Activated CD4-positive, alpha-beta T cell treated with anti-CD3 and anti-CD28 coated beads for 36 hours (primary cell): ENCODE results near the gene DSN1. TPM values are rescaled to one million over a fixed set of nuclear protein-coding genes. Genes with fewer than 3 reads are reported as not detected.
A peak's percentile ranks its signal among the peaks of the same experiment; 100 is the strongest.

ENCODE experiments used
- ATAC-seq: fragments of 200-7000 bp; cut with Tn5 transposase; one replicate; pipeline ENCODE4 v1.10.0; 2021; ENCODE audit warnings: mild to moderate bottlenecking, moderate library complexity
- CTCF ChIA-PET: fragments of 350-600 bp; sonication (Branson Sonifier 250); formaldehyde crosslinking; loops from one replicate; lab custom pipeline; 2021; ENCODE audit warnings: antibody characterized with exemption; lab: Charles Lee
- POLR2A ChIA-PET: fragments of 350-600 bp; sonication (Branson Sonifier 250); formaldehyde crosslinking; loops from one replicate; lab custom pipeline; 2021; ENCODE audit warnings: antibody characterized with exemption, inconsistent platforms; lab: Charles Lee
- DNase-seq: peaks from one replicate; pipeline ENCODE4 v3.0.0-alpha.2; 2020
- H3K27ac Mint-ChIP-seq: one replicate; pipeline ENCODE4 v1.8.0; 2021; ENCODE audit warnings: mixed read lengths
- H3K27me3 Mint-ChIP-seq: one replicate; pipeline ENCODE4 v1.8.0; 2021; ENCODE audit warnings: mixed read lengths
- H3K36me3 Mint-ChIP-seq: one replicate; pipeline ENCODE4 v1.8.0; 2021; ENCODE audit warnings: low read depth, mixed read lengths
- H3K4me1 Mint-ChIP-seq: one replicate; pipeline ENCODE4 v1.8.0; 2021; ENCODE audit warnings: mixed read lengths
- H3K4me3 Mint-ChIP-seq: one replicate; pipeline ENCODE4 v1.8.0; 2021; ENCODE audit warnings: mild to moderate bottlenecking, moderate library complexity, mixed read lengths
- H3K9me3 Mint-ChIP-seq: one replicate; pipeline ENCODE4 v1.8.0; 2021; ENCODE audit warnings: low read depth, mixed read lengths
- intact Hi-C, 2 experiments: fragments of 100-400 bp; cut with DNase I in 1 of 2; cut with micrococcal nuclease in 1 of 2; formaldehyde crosslinking; loops; one replicate each; pipeline versions ENCODE4 v1.14.2 to v1.15.1; 2022 to 2024; cut with DNase I, micrococcal nuclease
- total RNA-seq, 2 experiments: library from RNA; stranded (reverse); gene quantifications; one replicate each; pipeline ENCODE4 v1.2.3, GENCODE V29; 2021

DSN1 gene
- total RNA-seq, 2 experiments from 2014 or later = 20.4 to 20.7 TPM

DNA sequence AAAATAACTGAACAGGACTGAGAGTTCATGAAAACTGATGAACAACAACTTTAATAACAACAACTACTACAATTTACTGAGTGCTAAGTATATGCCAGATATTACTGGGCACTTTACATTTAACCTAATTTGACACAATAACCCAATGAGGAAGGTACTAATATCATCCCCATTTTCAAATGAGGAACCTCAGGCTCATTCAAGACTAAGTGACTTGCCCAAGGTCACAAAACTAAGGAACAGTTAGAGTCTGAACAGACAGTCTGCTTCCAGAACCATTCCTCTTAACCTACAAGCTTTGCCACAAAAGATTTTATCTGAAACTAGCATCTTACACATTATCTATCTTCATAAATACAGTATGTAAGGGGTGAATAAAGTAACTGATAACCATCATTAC is 17.1 kb downstream of the DSN1 start:
- DNase-seq (no peak), ATAC-seq (no peak)
- Mint-ChIP-seq H3K4me3 (no peak overlapping the region), H3K27me3 (no peaks in the 10 kb centered on the region), H3K36me3 (peaks cover 45% of the 10 kb centered on the region), H3K27ac (no peak overlapping the region), H3K4me1 (no peaks in the 10 kb centered on the region), H3K9me3 (no peaks in the 10 kb centered on the region)
- CTCF ChIA-PET = interaction anchor here (0.7 to 2.9 kb wide), 8 partner anchors 8 to 169 kb away, joined by 3 to 14 read pairs (median 4); partner anchors contain the start of gene NDRG3
- intact Hi-C loops = no loop called here
- POLR2A ChIA-PET = no interaction called here

DNA sequence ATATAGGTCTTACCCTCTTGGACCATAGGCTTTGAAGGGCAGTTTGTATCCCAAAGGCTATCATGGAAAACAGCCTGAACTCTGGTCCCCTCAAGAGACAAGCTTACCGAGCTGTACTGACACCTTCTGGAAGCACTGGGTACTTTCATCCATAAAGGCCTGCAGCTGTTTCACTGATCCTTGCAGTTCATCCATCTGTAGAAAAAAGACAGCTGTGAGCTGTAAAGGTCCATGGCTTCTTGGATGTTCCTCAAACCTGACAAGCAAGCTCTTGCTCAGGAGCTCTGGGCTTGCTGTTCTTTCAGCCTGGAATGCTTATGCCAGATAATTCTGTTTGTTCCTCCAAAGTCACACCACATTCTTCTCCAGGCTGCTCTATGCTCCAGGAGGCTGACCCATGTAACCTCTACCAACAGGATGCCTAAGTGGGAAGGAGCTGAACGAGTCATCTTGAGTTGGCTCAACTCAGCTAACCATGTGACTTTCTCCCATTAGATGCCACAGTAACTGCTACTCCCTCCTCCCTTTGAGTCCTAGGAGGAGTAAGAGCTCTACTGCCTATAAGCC is 18.8 kb downstream of the DSN1 start:
- Mint-ChIP-seq H3K4me1 (no peaks in the 10 kb centered on the region), H3K36me3 (peaks cover 49% of the 10 kb centered on the region), H3K4me3 (no peak overlapping the region), H3K27ac (no peak overlapping the region), H3K27me3 (no peaks in the 10 kb centered on the region), H3K9me3 (no peaks in the 10 kb centered on the region)
- intact Hi-C loops = loop anchor here in 1 of 2 experiments (1.0 to 2.0 kb wide), 2 partner anchors 38 to 142 kb away; no protein-coding TSS in a partner anchor
- POLR2A ChIA-PET = interaction anchor here (1.0 kb wide), 1 partner anchor 143 kb away, joined by 5 read pairs; no protein-coding TSS in a partner anchor
- CTCF ChIA-PET = interaction anchor here (0.6 to 2.9 kb wide), 24 partner anchors 9 to 472 kb away, joined by 3 to 20 read pairs (median 4); partner anchors contain the start of genes DSN1, NDRG3 and RAB5IF
- DNase-seq = peak; percentile 47
- ATAC-seq = peak; percentile 86

DNA sequence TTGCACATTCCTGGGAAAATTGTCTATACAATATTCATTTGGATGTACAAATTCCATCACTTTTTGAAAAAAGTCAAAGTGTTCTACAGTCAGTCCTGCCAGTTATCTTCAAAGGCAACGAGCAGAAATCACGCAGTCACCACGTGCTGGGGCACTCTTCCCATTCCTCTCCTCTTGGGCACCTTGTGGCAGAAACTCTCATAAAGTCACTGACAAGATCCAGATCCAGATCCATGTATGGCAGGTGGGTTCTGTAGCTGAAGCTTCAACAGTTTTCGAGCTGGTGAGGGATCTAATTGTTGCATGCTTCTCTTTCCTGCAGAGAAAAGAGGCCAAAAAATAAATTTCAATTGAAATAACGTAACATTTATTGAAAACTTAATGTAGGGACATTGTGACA is 21.0 kb downstream of the DSN1 start:
- H3K4me1 Mint-ChIP-seq = no peaks in the 10 kb centered on the region
- no peaks in the 10 kb centered on the region for H3K9me3 Mint-ChIP-seq
- no peaks in the 10 kb centered on the region for H3K27me3 Mint-ChIP-seq
- H3K27ac Mint-ChIP-seq = no peak overlapping the region
- intact Hi-C loops = no loop called here
- peaks cover 44% of the 10 kb centered on the region for H3K36me3 Mint-ChIP-seq
- ChIA-PET CTCF (no interaction called here), POLR2A (no interaction called here)
- no peak overlapping the region for H3K4me3 Mint-ChIP-seq
- no peak for ATAC-seq
- DNase-seq = no peak

DNA sequence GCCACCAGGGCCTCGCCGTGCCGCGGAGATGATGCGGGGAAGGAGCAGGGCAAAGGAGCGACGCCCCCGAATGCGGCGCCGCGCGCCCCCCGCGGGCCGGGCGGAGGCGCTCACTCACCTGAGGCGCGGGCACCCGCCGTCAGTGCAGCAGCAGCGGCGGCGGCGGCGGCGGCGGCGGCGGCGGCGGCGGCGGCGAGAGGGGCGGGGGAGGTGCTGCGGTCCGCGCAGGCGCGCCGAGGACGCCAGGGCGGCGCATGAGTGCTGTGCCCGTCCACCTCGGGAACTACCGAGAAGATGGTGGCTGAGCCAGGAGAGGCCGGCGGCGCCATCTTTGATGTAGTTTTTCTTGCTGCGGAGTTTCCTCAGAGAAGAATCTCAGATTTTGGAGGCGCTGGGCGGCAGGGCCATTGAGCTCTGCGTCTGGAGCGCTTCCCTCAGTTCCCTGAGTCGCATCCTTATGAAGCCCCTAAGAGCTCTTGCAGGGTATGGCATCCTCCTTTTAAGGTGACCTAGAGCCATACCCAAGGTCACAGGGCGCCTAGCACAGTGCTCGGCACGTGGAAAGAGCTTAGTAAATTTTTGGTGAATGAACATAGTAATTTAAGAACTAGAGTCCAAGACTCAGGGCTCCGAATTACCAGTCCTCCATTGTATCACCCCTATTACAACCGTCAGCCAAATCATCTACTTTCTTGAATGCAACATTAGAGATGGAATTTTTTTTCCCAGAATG is 27.5 kb downstream of the DSN1 start, which contains the start of gene NDRG3:
Gene NDRG3, minus strand, starts transcription at position 164 of the 733 bp plus-strand sequence. CDS start 24,355 bp downstream, outside the sequence.
- peak; percentile 96 for DNase-seq
- peak within 1 kb of the TSS; percentile 81 for H3K4me3 Mint-ChIP-seq
- ChIA-PET CTCF (interaction anchor here (0.6 to 2.7 kb wide), 8 partner anchors 9 to 989 kb away, joined by 3 to 14 read pairs (median 4); no protein-coding TSS in a partner anchor), POLR2A (interaction anchor here (0.6 to 0.7 kb wide), 3 partner anchors 154 to 178 kb away, joined by 3 to 5 read pairs (median 3); no protein-coding TSS in a partner anchor)
- peak; percentile 99 for ATAC-seq
- peak within 1 kb of the TSS; percentile 87 for H3K27ac Mint-ChIP-seq
- H3K4me1 Mint-ChIP-seq = peaks cover 20% of the 10 kb centered on the region
- peaks cover 4% of the 10 kb centered on the region for H3K36me3 Mint-ChIP-seq
- H3K27me3 Mint-ChIP-seq = no peaks in the 10 kb centered on the region
- intact Hi-C loops = loop anchor here (1.0 to 10.0 kb wide), 11 partner anchors 27 to 791 kb away; partner anchors contain the start of genes DSN1 (in 1 of the 2), MANBAL (in 1 of the 2), RAB5IF (in 1 of the 2) and SCAND1 (in 1 of the 2)
- H3K9me3 Mint-ChIP-seq = no peaks in the 10 kb centered on the region

DNA sequence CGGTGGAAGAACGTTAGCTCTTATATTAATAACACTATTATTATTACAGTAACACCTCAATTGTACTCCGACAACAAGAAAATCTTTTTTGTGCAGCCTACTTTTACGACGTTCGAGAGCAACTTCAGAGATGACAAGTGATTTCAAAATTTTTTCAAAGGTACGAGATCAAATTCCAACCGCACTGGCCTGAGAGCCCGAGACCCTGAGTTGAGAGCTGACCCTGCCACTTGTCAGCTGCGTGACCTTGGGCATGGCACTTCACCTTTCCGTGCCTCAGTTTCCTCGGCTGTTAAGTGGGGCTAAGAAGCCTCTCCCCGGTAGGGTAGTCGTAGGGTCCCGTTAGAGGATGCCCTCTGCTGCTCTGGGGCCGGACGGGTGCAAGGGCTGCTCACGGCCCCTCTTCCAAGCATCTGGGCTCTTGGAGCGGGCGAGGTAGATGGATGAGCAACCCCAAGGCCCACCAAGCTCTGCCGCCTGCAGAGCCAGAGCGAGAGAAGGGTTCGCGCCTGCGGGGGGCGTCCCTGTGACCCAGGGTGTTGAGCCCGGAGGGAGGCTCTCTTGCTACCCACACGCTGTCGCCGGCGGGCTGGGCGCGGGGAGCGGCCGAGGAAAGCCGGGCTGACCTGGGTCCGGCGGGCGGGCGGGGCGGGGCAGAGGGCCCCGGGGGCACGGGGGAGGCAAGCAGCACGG is 28.2 kb downstream of the DSN1 start:
- intact Hi-C loops = loop anchor here in 1 of 2 experiments (5.0 to 10.0 kb wide), 4 partner anchors 117 to 791 kb away; partner anchors contain the start of genes MANBAL and SCAND1
- no peaks in the 10 kb centered on the region for H3K9me3 Mint-ChIP-seq
- H3K4me1 Mint-ChIP-seq = peaks cover 20% of the 10 kb centered on the region
- H3K4me3 Mint-ChIP-seq = peak overlapping the region; percentile 81
- ATAC-seq = peak; percentile 37
- ChIA-PET POLR2A (no interaction called here), CTCF (interaction anchor here (0.6 to 2.7 kb wide), 11 partner anchors 10 to 988 kb away, joined by 3 to 14 read pairs (median 3); partner anchors contain the start of gene DSN1)
- DNase-seq = peak; percentile 55
- no peaks in the 10 kb centered on the region for H3K27me3 Mint-ChIP-seq
- no peaks in the 10 kb centered on the region for H3K36me3 Mint-ChIP-seq
- peak overlapping the region; percentile 66 for H3K27ac Mint-ChIP-seq

DNA sequence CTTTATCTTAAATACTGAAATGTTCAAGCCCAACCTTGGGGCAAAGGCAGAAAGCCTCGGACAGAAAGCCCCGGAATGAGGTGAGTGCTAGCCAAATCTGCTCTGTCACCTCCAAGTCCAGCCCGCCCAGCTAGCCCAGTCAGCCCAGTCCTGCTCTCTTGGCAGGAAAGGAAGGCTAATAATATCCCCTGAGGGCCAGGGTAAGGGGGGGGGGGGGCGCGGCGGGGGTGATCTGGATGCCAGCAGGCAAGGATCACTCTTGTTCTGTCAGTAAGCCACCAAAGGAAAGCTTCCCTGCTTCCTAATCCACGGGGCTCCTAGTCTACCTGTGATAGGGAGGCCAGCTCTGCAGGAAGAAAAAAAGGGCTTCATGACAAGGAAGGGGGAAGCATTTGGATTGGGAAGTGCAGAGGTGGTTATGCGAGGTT is 28.8 kb downstream of the DSN1 start:
- no peaks in the 10 kb centered on the region for H3K36me3 Mint-ChIP-seq
- ATAC-seq (no peak), DNase-seq (no peak)
- intact Hi-C loops = loop anchor here in 1 of 2 experiments (5.0 to 10.0 kb wide), 4 partner anchors 118 to 790 kb away; partner anchors contain the start of genes MANBAL and SCAND1
- ChIA-PET CTCF (interaction anchor here (0.7 to 2.7 kb wide), 8 partner anchors 10 to 280 kb away, joined by 3 to 14 read pairs (median 4); partner anchors contain the start of gene DSN1), POLR2A (no interaction called here)
- no peaks in the 10 kb centered on the region for H3K27me3 Mint-ChIP-seq
- peaks cover 20% of the 10 kb centered on the region for H3K4me1 Mint-ChIP-seq
- peak overlapping the region; percentile 81 for H3K4me3 Mint-ChIP-seq
- no peaks in the 10 kb centered on the region for H3K9me3 Mint-ChIP-seq
- no peak overlapping the region for H3K27ac Mint-ChIP-seq

DNA sequence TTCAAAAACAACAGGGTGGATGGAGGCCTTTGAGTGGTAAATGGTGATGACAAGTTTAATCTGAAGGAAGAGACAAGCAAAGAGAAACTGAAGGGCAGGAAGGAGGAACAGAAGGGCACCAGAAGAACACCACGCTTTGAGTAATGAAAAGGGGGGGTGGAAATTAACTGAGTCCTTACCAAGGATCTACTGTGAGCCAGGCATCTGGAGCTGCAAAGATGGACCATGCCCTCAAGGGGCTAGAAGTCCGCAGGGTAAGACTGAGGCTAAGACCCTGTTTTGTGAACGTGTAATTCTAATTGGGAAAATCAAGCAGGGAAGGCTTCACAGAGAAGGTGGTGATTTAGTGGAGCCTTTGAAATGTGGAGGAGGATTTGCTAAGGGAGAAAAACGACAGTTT is 29.3 kb downstream of the DSN1 start:
- POLR2A ChIA-PET = no interaction called here
- no peaks in the 10 kb centered on the region for H3K36me3 Mint-ChIP-seq
- peak overlapping the region; percentile 2 for H3K27ac Mint-ChIP-seq
- H3K4me3 Mint-ChIP-seq = peak overlapping the region; percentile 81
- DNase-seq = no peak
- intact Hi-C loops = loop anchor here in 1 of 2 experiments (10.0 kb wide), 1 partner anchor 789 kb away; the partner anchor contains the start of gene SCAND1
- H3K9me3 Mint-ChIP-seq = no peaks in the 10 kb centered on the region
- CTCF ChIA-PET = interaction anchor here (0.7 to 2.7 kb wide), 8 partner anchors 11 to 279 kb away, joined by 3 to 14 read pairs (median 4); partner anchors contain the start of gene DSN1
- H3K27me3 Mint-ChIP-seq = no peaks in the 10 kb centered on the region
- peaks cover 20% of the 10 kb centered on the region for H3K4me1 Mint-ChIP-seq
- ATAC-seq = no peak

DNA sequence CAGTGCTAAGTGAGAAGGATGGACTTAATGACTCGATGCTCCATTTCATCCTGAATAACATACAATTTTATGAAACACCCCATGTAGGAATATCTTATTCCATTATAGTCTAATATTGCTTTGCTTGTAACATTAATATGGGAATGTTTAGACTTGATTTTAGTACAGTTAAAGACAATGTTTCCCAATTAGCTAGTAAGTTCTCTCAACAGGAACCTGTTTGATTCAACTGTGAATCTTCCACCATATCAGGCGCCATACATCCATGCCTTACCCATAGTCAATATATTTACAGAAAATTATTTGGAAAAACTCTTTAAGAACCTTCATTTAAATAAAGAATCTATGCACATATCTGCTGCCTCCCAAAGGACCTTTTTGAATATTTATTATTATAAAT is 31.0 kb downstream of the DSN1 start:
- H3K4me1 Mint-ChIP-seq = peaks cover 20% of the 10 kb centered on the region
- DNase-seq (no peak), ATAC-seq (no peak)
- no peak overlapping the region for H3K27ac Mint-ChIP-seq
- no peaks in the 10 kb centered on the region for H3K27me3 Mint-ChIP-seq
- POLR2A ChIA-PET = no interaction called here
- no peaks in the 10 kb centered on the region for H3K36me3 Mint-ChIP-seq
- no peak overlapping the region for H3K4me3 Mint-ChIP-seq
- intact Hi-C loops = loop anchor here in 1 of 2 experiments (10.0 kb wide), 1 partner anchor 788 kb away; the partner anchor contains the start of gene SCAND1
- no peaks in the 10 kb centered on the region for H3K9me3 Mint-ChIP-seq
- CTCF ChIA-PET = interaction anchor here (0.6 to 3.1 kb wide), 4 partner anchors 12 to 93 kb away, joined by 3 to 20 read pairs (median 4); no protein-coding TSS in a partner anchor

DNA sequence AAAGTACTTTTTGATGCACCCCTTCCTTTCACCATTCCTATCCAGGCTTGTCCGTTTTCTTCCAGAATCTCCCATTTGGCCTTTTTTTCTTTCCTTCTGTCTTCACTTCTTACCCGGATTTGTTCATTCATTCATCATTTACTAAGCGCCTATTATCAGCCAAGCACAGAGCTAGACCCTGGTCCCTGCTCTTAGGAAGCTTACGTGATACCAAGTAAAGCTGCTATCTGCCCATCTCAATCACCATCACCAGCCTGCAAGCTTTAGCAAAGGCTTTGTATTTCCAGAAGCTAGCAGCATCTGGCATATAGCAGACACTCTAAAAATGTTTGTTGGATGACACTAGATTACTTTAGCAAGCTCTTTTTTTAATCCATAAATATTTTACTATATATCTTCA is 32.5 kb downstream of the DSN1 start:
- ATAC-seq = no peak

DNA sequence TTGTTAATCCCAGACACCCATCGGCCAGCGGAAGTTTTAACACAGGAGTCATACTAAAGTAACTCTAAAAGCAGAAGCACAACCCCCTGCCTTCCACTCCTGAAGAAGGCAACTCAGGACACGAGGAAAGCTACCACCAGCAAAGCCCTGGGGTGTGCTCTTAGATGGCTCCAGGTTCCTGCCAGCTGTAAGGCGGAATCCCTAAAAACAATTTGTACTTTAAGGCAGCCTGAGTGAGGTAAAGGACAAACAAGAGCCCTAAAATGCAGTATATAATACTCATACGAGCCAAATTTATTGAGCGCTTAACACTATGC is 36.4 kb downstream of the DSN1 start:
- ATAC-seq (no peak), DNase-seq (no peak)
- no peaks in the 10 kb centered on the region for H3K36me3 Mint-ChIP-seq
- no peaks in the 10 kb centered on the region for H3K9me3 Mint-ChIP-seq
- peaks cover 37% of the 10 kb centered on the region for H3K4me1 Mint-ChIP-seq
- H3K27me3 Mint-ChIP-seq = no peaks in the 10 kb centered on the region
- CTCF ChIA-PET = interaction anchor here (0.7 to 1.8 kb wide), 4 partner anchors 19 to 138 kb away, joined by 3 to 5 read pairs (median 3); partner anchors contain the start of gene RAB5IF
- no peak overlapping the region for H3K27ac Mint-ChIP-seq
- POLR2A ChIA-PET = no interaction called here
- intact Hi-C loops = no loop called here
- no peak overlapping the region for H3K4me3 Mint-ChIP-seq

More for the DNA sequence above, 32.5 kb downstream of the DSN1 start:
- Mint-ChIP-seq H3K27me3 (no peaks in the 10 kb centered on the region), H3K9me3 (no peaks in the 10 kb centered on the region), H3K27ac (no peak overlapping the region), H3K4me1 (peaks cover 14% of the 10 kb centered on the region), H3K4me3 (no peak overlapping the region), H3K36me3 (no peaks in the 10 kb centered on the region)
- ChIA-PET CTCF (interaction anchor here (0.7 to 3.1 kb wide), 8 partner anchors 12 to 136 kb away, joined by 3 to 20 read pairs (median 4); partner anchors contain the start of gene DSN1), POLR2A (no interaction called here)
- intact Hi-C loops = loop anchor here in 1 of 2 experiments (10.0 kb wide), 1 partner anchor 786 kb away; the partner anchor contains the start of gene SCAND1
- no peak for DNase-seq
